HG03469 (cell line): Measurements from ENCODE around the gene SF3B1.
"Not testable (repeated sequence)": the region's sequence is repeated elsewhere in the genome, so short reads cannot be mapped to it uniquely, and the experiment has no call there.

Source experiments
- ATAC-seq: cut with Tn5 transposase; IDR thresholded peaks from one replicate; pipeline ENCODE4 v1.9.1; 2021; ENCODE audit warnings: mild to moderate bottlenecking, moderate library complexity, moderate number of reproducible peaks; ENCODE audit not compliant: unreplicated experiment

The SF3B1 gene

GRCh38 chr2:197433780-197434438, 919 bp downstream of the SF3B1 start:
- ATAC-seq: no peak

DNA sequence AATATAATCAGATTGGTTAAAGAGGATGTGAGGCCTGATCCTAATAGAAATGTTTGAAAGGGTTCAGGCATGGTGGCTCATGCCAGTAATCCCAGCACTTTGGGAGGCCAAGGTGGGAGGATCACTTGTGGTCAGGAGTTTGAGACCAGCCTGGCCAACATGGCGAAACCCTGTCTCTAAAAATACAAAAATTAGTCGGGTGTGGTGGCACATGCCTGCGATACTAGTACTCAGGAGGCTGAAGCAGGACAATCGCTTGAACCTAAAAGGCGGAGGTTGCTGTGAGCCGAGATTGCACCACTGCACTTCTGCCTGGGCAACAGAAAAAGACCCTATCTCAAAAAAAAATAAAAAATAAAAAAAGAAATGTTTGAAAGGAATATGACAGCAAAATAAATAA, 2.3 kb downstream of the SF3B1 start:
- ATAC-seq: not testable (repeated sequence)

DNA sequence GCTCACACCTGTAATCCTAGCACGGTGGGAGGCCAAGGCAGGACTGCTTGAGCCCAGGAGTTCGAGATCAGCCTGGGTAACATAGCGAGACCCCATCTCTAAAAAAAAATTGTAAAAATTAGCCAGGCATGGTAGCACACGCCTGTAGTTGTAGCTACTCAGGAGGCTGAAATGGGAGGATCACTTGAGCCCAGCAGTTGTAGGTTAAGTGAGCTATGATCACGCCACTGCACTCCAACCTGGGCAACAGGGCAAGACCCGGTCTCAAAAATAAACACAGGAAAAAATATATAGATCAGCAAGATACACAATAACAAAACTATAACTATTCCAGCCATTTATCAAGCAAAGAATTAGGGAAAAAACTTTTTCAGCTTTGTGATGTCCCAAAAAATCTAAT, 3.0 kb downstream of the SF3B1 start:
- no peak for ATAC-seq

- no peak for ATAC-seq
Observed at GRCh38 chr2:197427986-197428385, 6.8 kb downstream of the SF3B1 start.

- no peak for ATAC-seq
Observed at GRCh38 chr2:197426723-197427603, 7.9 kb downstream of the SF3B1 start.

DNA sequence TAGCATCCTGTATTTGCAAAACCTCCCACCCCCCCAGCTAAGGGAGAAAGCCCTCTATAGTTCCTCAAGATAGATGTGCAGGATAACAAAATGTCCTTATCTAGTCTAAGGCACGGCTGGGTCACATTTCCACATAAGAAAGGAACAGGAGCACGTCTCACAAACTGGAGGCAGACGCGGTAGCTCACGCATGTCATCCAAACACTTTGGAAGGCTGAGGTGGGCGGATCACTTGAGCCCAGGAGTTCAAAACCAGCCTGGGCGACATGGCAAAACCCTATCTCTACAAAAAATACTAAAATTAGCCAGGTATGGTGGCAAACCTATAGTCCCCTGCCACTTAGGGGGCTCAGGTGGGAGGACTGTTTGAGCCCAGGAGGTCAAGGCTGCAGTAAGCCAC, 9.3 kb downstream of the SF3B1 start:
- no peak for ATAC-seq

DNA sequence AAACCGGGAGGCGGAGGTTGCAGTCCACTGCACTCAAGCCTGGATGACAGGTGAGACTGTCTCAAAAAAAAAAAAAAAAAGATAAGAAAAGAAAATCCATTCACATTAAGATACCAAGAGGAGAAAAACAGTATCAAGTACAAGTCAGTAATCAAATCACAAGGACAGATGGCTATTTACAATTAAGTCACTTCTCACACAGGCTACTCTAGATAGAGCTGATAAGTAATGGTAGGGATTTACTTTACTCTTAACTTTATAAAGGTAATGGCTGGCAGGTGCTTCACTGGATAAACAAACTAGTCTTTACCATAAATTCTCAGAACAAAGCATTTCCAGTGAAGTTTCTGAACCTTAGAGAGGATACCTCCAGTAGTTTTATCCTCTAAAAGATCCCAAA, 11.5 kb downstream of the SF3B1 start:
- no peak for ATAC-seq

- no peak for ATAC-seq
Observed at GRCh38 chr2:197419438-197419837, 15.4 kb downstream of the SF3B1 start.

- ATAC-seq: no peak
Observed at GRCh38 chr2:197416268-197416667, 18.6 kb downstream of the SF3B1 start.

GRCh38 chr2:197414515-197414914, 20.3 kb downstream of the SF3B1 start:
- ATAC-seq: no peak

DNA sequence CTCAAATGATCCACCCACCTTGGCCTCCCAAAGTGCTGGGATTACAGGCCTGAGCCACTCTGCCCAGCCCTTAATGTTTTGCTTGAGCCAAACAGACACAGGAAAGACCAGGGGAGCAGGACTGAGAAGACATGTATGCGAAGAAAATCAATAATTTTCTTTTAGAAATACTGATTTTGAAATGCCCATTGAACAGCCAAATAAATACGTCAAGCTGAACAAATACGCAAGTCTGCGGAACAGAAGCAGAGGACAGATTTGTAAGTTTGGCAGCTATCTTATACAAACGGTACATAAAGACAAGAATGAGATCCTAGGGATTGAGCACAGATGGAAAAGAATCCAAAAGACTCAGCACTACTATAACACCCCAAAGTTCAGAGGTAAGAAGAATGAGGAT, 20.8 kb downstream of the SF3B1 start:
- ATAC-seq: no peak

GRCh38 chr2:197405582-197405981, 29.2 kb downstream of the SF3B1 start:
- no peak for ATAC-seq

DNA sequence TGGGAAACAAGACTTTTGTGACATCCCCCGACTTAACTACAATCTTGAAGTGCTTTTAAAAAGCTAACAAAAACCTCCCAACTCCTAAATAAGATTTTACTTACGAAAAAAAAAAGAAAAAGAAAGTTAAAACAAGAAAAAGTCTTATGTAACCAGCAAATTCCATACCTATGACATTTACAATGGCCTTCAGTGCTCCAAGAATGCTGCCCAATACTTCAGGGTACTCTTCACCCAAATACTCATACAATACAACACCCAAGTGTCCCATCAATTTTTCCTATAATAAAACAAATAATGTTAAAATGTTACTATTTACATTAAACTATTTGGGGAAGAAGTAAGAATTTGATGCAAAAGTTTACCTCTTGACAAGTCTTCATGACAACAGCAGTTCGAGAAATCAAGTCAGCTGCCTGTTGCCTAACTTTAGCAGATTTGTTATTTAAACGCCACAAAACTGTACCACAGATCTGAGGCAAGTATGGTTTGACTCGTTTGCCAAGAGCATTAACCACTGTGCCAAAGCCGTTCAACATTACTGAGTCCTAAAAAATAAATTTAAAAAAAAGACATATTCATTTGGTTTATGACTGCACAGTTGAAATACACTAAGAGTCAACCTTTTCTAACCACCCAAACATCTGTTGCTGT, 34.8 kb downstream of the SF3B1 start:
- no peak for ATAC-seq

DNA sequence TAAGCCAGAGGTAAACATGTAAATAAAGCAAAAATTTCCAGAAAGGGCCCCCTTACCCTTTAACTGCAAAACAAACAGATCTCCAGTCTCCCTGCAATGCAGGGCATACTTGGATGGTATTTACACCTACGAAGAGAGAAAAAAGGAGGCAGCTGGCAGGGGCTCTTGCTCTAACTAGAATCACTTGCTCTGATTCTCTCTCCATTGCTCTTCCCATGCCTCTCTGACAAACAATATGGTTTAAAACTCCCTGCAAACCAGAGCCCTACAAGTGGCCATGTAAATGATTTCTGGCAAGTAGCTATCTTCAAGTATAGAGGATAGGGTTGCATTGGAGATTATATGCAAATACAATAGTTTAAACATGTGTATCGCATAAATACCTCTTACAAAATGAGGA, 35.9 kb downstream of the SF3B1 start:
- no peak for ATAC-seq

DNA sequence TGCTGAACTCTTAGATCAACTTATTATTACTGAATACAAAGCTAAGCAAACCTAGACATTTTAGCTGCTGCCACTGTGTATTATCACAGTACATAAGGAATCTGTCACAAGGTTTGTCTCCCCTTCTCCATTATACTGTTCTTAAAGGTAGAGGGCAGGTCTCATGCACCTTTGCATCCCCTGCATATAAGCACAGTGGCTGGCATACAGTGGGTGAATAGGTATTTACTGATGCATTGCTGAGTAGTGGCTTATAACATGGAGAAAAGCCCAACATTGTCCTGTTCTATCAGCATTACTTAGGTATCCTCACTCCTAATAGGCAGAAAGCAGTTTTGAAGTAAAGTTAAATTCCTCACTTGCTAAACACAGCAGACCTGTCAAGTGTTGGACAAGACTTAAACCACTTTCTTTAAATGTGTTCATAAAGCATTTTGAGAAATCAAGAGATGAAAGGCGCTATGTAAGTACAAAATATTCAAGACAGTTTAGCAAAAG, 43.6 kb downstream of the SF3B1 start:
- ATAC-seq: no peak

DNA sequence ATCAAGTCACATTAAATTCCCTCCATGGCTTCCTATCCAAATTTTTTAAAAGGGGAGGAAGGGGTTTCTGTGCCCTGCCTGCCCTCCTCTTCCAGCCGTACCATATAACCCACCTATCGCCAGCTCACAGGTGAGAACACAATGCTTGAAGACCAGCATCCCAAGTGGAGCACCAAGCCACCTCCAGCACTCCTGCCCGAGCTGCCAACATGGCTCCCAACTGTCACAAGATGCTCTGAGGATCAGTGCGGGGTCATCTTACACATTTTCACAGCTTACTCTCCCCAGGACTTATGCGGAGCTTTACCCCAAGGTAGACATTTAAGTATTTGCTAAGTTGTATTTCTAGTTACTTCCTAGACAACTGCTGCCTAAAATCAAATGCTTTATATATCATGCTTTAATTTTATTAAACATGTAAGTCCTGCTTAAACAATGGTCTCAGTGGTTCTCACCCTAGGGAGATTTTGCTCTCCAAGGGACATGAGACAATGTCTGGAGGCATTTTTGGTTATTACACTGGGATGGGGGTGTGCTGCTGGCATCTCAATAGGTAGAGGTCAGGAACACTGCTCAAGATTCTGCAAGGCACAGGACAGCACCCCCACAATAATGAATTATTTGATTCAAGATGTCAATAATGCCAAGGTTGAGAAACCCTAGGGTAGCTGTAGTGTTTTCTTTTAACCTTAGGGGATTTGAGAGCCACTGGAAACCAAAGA, 45.8 kb downstream of the SF3B1 start:
- ATAC-seq: no peak

- no peak for ATAC-seq
Observed at GRCh38 chr2:197387179-197387578, 47.6 kb downstream of the SF3B1 start.

GRCh38 chr2:197386242-197386641, 48.6 kb downstream of the SF3B1 start:
- ATAC-seq: no peak

DNA sequence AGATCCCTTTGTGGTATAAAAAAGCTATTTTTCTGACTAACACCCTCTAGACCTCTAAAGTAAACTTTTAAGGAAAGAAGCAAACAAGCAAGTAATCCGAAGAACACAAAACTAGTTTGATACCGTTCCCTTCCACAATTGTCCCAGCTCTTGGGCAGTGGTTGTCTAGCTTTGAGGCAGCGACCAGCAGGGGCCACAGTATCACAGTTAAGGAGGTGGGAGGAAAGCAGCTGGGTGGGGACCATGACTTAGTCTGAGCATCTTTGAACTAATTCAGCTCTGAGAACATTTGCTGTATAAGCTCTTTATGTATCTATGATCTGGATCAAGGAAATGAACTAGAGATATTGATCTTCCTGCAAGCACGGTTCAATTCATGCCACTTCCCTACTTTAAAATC, 51.0 kb downstream of the SF3B1 start:
- no peak for ATAC-seq

DNA sequence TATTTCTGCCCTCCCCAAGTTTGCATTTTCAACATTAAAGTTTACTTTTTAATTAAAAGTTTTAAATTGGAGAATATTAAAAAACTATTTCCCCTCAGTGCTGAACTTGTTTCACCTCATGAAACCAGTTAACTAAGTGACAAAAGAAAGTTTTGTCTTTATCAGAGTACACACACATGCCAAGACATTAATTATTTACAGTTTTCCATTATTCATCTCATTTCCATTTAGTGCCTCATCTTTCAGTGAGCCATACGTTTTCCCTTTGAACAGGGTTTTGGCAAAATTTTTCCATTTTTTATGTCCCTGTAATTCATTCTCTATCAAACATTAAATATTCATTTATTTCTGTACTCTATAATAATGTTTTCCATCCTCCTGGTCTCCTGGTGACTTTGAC, 53.2 kb downstream of the SF3B1 start:
- no peak for ATAC-seq

DNA sequence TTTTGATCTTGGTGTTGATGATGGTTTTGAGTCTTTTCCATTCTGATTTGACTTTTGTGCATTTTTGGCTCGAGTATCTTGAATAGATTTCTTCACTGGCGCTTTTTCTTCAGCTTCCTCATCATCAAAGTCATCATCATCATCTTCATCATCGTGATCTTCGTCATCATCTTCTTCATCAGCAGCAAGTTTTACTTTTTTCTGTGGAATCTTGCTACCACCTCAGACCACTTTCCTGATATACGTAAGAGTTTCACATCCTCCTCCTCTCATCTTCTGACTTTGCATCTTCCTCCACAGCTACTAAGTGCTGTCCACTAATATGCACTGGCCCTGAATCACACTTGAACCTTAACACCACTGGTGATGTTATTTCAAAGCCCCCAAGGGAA, 54.9 kb downstream of the SF3B1 start:
- ATAC-seq: not testable (repeated sequence)
